LHCN-M2 (cell line): ENCODE measurements around the gene ABCC10. TPM values are rescaled to one million over a fixed set of nuclear protein-coding genes. Genes with fewer than 3 reads are reported as not detected.
"Not testable (repeated sequence)": the region's sequence is repeated elsewhere in the genome, so short reads cannot be mapped to it uniquely, and the experiment has no call there.

ENCODE experiments used
- DNase-seq: peaks from one replicate; pipeline ENCODE4 v3.0.0-alpha.2; 2012; ENCODE audit warnings: low read depth
- total RNA-seq: library from RNA; depleted of rRNA; stranded (reverse); fragments of >200 nt; gene quantifications from 2 replicates; pipeline ENCODE4 v1.2.3, GENCODE V29; 2014

The ABCC10 gene
- total RNA-seq, 1 experiment from 2014 or later: 15.7 TPM

- DNase-seq: not testable (repeated sequence)
Measured at GRCh38 chr6:43410776-43411175, 16.6 kb upstream of the ABCC10 start.

GRCh38 chr6:43412541-43412940 is 14.8 kb upstream of the ABCC10 start:
- no peak for DNase-seq

- no peak for DNase-seq
Measured at GRCh38 chr6:43413002-43413401, 14.3 kb upstream of the ABCC10 start.

DNA sequence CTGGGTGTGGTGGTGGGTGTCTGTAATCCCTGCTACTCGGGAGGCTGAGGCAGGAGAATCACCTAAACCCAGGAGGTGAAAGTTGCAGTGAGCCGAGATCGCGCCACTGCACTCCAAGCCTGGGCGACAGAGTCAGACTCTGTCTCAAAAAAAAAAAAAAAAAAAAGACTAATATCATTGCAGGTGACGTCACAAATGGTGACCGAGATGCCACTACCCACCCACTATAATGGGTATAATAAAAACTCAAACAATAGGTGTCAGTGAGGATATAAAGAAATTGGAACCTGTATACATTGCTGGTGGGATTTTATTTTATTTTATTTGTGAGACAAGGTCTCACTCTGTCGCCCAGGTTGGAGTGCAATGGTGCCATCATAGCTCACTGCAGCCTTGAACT is 12.1 kb upstream of the ABCC10 start:
- not testable (repeated sequence) for DNase-seq

DNA sequence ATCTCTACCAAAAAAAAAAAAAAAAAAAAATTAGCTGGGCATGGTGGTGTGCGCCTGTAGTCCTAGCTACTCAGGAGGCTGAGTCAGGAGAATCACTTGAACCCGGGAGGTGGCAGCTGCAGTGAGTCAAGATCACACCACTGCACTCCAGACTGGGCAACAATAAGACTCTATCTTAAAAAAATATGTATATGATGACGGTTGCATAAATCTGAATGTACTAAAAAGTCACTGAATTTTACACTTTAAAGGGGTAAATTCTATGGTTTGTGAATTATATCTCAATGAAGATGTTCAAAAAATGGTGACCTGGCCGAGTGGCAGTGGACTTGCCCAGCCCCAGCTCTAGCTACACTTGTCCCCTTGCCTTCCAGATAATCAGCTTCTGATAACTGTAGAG is 10.4 kb upstream of the ABCC10 start:
- DNase-seq: no peak

- DNase-seq: no peak
Measured at GRCh38 chr6:43420012-43420709, 7.2 kb upstream of the ABCC10 start.

DNA sequence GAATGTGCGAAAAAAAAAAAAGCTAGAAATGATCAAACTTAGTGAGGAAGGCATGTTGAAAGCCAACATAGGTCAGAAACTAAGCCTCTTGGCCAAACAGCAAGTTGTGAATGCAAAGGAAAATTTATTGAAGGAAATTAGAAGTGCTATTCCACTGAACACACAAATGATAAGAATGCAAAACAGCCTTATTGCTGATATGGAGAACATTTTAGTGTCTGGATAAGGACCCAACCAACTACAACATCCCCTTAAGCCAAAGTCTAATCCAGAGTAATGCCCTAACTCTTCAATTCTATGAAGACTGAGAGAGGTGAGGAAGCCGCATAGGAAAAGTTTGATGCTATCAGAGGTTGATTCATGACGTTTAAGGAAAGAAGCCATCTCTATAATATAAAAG is 5.5 kb upstream of the ABCC10 start:
- no peak for DNase-seq

DNA sequence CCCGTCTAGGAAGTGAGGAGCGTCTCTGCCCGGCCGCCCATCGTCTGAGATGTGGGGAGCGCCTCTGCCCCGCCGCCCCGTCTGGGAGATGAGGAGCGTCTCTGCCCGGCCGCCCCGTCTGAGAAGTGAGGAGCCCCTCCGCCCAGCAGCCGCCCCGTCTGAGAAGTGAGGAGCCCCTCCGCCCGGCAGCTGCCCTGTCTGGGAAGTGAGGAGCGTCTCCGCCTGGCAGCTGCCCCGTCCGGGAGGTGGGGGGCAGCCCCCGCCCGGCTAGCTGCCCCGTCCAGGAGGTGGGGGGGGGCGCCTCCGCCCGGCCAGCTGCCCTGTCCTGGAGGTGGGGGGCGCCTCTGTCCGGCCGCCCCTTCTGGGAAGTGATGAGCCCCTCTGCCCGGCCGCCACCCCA is 2.3 kb upstream of the ABCC10 start:
- DNase-seq: not testable (repeated sequence)

DNA sequence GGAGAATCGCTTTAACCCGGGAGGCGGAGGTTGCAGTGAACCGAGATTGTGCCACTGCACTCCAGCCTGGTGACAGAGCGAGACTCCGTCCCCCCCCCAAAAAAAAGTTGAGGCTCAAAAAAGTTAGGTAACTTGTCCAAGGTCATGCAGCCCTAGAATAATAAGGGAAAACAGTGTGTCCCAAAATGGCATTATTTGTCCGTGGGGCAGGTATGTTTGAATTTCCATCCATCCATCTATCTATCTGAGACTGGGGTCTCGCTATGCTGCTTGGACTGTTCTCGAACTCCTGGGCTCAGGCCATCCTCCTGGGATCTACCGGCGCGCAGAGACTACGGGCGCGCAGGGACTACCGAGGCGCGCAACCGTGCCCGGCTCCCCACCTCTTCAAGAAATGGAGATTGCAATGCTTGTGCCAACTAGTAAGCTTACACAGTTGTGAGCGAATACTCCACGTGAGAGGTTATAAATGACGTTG is 374 bp upstream of the ABCC10 start:
- no peak for DNase-seq

DNA sequence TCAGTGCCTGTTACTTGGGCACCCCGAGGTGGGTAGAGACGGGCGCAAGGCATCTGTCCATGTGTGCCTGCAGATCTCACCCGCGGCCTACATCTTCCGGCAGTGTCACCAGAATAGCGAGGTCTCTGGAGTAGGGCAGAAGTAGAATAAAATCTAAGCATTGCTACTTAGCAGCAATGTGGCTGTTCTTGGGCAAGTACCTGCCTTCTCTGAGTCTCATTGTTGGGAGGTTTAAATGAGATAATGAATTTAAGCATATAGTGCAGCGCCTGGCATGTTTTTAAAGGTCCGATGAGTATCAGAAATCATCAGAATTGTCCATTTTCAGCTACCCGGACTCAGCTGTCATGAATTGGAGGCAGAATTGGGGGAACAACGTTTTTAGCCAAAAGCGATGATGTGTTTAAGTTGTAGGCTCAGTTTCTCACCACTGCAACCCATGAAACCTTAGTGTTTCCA is 800 bp downstream of the ABCC10 start:
- no peak for DNase-seq

DNA sequence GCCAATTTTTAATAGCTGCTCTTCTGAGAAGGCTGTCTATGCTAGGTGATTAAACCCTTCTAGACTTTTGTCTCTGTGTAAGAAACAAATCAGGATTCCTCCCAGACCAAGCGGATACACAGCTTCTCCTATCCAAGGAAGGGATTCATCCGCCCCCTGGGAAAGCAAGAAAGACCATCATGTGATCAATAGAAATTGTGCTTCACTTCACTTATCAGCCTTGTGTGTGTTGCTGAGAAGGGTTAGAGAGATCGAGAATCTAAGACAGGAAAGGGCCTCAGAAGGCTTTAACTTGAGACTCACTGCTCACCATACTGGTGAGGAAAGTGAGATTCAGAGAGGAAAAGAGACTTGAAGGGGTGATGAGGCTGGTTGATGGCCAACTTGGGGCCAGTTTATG is 1.5 kb downstream of the ABCC10 start:
- no peak for DNase-seq

DNA sequence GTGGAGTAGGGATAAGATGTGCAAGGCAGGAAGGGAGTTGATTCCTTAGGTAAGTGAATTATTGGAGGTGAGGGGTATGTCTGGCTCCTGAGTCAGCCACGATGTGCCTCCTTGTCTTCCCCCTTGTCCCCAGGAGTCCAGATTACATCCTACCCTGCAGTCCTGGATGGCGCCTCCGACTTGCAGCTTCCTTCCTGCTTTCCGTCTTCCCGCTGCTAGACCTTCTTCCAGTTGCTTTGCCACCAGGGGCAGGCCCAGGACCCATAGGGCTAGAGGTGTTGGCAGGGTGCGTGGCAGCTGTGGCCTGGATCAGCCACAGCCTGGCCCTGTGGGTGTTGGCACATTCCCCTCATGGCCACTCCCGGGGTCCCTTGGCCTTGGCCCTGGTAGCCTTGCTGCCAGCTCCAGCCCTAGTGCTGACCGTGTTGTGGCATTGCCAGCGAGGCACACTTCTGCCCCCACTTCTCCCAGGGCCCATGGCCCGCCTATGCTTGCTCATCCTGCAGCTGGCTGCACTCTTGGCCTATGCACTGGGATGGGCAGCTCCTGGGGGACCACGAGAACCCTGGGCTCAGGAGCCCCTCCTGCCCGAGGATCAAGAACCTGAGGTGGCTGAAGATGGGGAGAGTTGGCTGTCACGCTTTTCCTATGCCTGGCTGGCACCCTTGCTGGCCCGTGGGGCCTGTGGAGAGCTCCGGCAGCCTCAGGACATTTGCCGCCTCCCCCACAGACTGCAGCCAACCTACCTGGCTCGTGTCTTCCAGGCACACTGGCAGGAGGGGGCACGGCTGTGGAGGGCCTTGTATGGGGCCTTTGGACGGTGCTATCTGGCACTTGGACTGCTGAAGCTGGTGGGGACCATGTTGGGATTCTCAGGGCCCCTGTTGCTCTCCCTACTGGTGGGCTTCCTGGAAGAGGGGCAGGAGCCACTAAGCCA is 4.9 kb downstream of the ABCC10 start:
- no peak for DNase-seq

- DNase-seq: no peak
Measured at GRCh38 chr6:43433148-43433547, 5.8 kb downstream of the ABCC10 start.

GRCh38 chr6:43434001-43434840 is 6.9 kb downstream of the ABCC10 start:
- DNase-seq: no peak

DNA sequence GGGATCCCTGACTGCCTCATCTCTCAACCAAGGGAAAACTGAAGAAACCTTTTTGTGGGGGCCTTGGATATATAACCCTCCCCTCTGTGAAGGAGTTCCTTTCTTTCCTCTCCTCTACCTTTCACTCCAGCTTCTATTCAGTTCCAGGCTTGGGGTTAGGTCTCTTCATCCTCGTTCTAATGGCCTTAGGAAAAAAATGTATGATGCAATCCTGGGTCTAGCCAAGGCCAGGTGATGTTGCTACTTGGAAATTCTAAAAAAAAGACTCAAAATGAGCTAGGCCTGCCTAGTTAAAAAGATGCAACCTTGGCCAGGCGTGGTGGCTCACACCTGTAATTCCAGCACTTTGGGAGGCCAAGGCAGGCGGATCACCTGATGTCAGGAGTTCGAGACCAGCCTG is 7.6 kb downstream of the ABCC10 start:
- DNase-seq: no peak

- DNase-seq: no peak
Measured at GRCh38 chr6:43435682-43436437, 8.5 kb downstream of the ABCC10 start.

DNA sequence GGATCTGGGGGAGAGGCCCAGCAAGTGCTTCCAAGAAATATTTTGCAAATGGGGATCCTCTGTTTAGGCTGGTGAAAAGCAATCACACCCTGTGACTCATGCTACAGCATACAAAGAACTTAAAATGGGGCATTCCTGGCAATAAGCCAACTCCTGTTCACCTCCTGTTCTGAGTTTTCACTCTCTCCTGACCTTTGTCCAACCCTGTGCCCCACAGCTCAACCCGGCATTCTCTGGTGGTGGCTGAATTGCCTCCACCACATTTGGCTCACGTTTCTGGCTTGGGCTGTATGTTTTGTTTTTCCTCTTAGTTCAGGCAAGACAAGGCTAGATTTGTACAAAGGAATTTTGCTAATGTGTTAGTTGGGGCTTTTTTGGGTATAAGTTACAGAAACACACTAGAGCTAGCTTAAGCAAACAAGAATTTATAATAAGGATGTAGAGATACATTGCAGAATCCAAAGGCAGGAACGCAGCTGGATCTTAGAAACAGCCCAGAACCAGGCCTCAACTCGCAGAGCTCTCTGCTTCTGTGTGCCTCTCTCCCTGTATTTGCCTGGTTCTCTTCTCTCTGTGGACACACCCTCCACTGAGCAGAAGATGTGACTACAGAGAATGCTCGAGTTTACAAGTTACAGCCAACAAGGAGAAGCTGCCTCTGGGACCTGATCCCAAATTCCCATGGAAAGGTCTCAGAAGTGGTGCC is 9.4 kb downstream of the ABCC10 start:
- peak; percentile 97 for DNase-seq

DNA sequence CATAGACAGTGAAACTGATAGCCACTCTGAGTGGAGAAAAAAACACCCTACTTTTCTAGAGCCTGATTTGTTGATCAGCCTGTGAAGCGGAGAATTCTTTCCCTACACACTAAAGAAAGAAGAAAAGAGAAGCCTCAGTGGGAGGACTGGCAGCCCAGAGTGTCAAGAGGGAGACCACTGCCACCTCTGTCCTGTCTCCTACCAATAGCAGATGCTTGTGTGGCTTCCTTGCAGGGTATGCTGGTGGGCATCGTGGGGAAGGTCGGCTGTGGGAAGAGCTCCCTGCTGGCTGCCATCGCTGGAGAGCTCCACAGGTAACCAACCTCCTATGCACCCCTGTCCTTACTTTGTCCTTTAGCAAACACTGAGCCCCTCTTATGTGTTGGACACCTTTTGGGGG is 10.4 kb downstream of the ABCC10 start:
- no peak for DNase-seq

DNA sequence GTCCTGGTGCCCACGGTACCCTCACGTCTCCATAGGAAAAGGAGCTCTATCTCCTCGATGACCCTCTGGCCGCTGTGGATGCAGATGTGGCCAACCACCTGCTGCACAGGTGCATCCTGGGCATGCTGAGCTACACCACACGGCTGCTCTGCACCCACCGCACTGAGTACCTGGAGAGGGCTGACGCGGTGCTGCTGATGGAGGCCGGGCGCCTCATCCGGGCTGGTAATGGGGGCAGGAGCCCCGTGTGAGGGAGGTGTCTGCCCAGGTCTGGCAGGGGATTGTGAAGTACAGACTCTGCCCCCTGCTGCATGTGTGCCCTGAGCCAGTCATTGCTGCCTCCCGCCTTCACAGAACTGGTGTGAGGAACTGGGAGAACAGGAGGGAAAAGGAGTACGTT is 15.6 kb downstream of the ABCC10 start:
- DNase-seq: no peak

DNA sequence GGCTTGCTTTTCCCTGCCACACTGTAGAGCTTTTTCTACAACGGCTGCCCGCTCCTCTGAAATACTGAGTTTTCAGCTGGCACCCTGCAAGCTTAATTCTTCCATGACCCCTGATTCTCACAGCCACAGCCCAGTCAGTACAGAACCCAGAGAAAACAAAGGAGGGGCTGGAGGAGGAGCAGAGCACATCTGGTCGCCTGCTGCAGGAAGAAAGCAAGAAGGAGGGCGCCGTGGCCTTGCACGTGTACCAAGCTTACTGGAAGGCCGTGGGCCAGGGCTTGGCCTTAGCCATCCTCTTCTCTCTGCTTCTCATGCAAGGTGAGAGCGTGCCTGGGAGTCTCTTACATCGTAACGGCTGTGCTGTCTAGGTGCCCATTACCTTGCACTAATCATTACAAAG is 16.7 kb downstream of the ABCC10 start:
- DNase-seq: no peak
